GM23338 (cell line): ENCODE measurements around the gene CNPPD1. TPM values are rescaled to one million over a fixed set of nuclear protein-coding genes. Genes with fewer than 3 reads are reported as not detected.

Source experiments
- ATAC-seq: fragments of 200-7000 bp; cut with Tn5 transposase; 3 replicates; pipeline ENCODE4 v1.9.1; 2020
- DNase-seq: peaks from one replicate; pipeline ENCODE4 v3.0.0-alpha.2; 2015; ENCODE audit warnings: low spot score
- H2AFZ ChIP-seq: fragments of 200-600 bp; sonication (generic); 2 replicates; pipeline ENCODE4 v1.8.0; 2016; ENCODE audit warnings: antibody characterized with exemption, mild to moderate bottlenecking, moderate library complexity
- H3F3A ChIP-seq: fragments of 200-600 bp; sonication (generic); replicated peaks from 2 replicates; pipeline ENCODE4 v1.8.0; 2017; ENCODE audit warnings: antibody characterized with exemption, mixed run types, low read depth
- H3K27ac ChIP-seq: fragments of 200-600 bp; sonication (generic); 2 replicates; pipeline ENCODE4 v1.6.1; 2016; ENCODE audit warnings: low read depth
- H3K27me3 ChIP-seq: fragments of 200-600 bp; sonication (generic); 2 replicates; pipeline ENCODE4 v1.8.0; 2016; ENCODE audit warnings: mild to moderate bottlenecking, mixed run types, moderate library complexity; ENCODE audit not compliant: insufficient read depth
- H3K36me3 ChIP-seq: fragments of 200-600 bp; sonication (generic); 2 replicates; pipeline ENCODE4 v1.8.0; 2016; ENCODE audit warnings: mild to moderate bottlenecking; ENCODE audit not compliant: insufficient read depth
- H3K4me1 ChIP-seq: fragments of 200-600 bp; sonication (generic); 2 replicates; pipeline ENCODE4 v1.8.0; 2016; ENCODE audit warnings: mild to moderate bottlenecking, moderate library complexity; ENCODE audit not compliant: insufficient read depth
- H3K4me2 ChIP-seq: fragments of 200-600 bp; sonication (generic); 2 replicates; pipeline ENCODE4 v1.7.1; 2017; ENCODE audit warnings: mixed run types
- H3K4me3 ChIP-seq: fragments of 200-600 bp; sonication (generic); 2 replicates; pipeline ENCODE4 v1.6.1; 2016; ENCODE audit warnings: mixed run types
- H3K79me2 ChIP-seq: fragments of 200-600 bp; sonication (generic); replicated peaks from 2 replicates; pipeline ENCODE4 v1.8.0; 2017; ENCODE audit warnings: mild to moderate bottlenecking; ENCODE audit not compliant: insufficient read depth
- H3K9me2 ChIP-seq: fragments of 200-600 bp; sonication (generic); 2 replicates; pipeline ENCODE4 v1.8.0; 2017; ENCODE audit not compliant: insufficient read depth
- H4K20me1 ChIP-seq: fragments of 200-600 bp; sonication (generic); replicated peaks from 2 replicates; pipeline ENCODE4 v1.8.0; 2017; ENCODE audit warnings: mild to moderate bottlenecking; ENCODE audit not compliant: insufficient read depth
- H3K27ac Mint-ChIP-seq: 2 replicates; pipeline ENCODE4 v1.8.0; 2020; ENCODE audit warnings: inconsistent platforms, mild to moderate bottlenecking, moderate library complexity, mixed read lengths
- H3K27me3 Mint-ChIP-seq: 3 replicates; pipeline ENCODE4 v1.8.0; 2022; ENCODE audit warnings: low read depth, mild to moderate bottlenecking, moderate library complexity, mixed read lengths, inconsistent platforms; ENCODE audit not compliant: insufficient read depth, poor library complexity
- H3K36me3 Mint-ChIP-seq: 3 replicates; pipeline ENCODE4 v1.8.0; 2021; ENCODE audit warnings: low read depth, mild to moderate bottlenecking, inconsistent platforms, moderate library complexity, mixed read lengths
- H3K4me1 Mint-ChIP-seq: 3 replicates; pipeline ENCODE4 v1.8.0; 2020; ENCODE audit warnings: mild to moderate bottlenecking, inconsistent platforms, mixed read lengths
- H3K4me3 Mint-ChIP-seq: 3 replicates; pipeline ENCODE4 v1.8.0; 2021; ENCODE audit warnings: moderate library complexity, mild to moderate bottlenecking, inconsistent platforms, mixed read lengths
- H3K9me3 Mint-ChIP-seq: 3 replicates; pipeline ENCODE4 v1.8.0; 2020; ENCODE audit warnings: moderate library complexity, mild to moderate bottlenecking, inconsistent platforms, mixed read lengths
- EZH2 ChIP-seq: fragments of 200-600 bp; sonication (generic); IDR thresholded peaks from one replicate; pipeline ENCODE4 v1.8.0; 2017; ENCODE audit warnings: antibody characterized with exemption, mild to moderate bottlenecking, low read depth; ENCODE audit not compliant: unreplicated experiment
- JUNB ChIP-seq: IDR thresholded peaks from one replicate; pipeline ENCODE4 v1.6.1; 2016; ENCODE audit warnings: antibody characterized with exemption; ENCODE audit not compliant: unreplicated experiment
- POLR2AphosphoS5 ChIP-seq: IDR thresholded peaks from 2 replicates; pipeline ENCODE4 v1.6.1; 2016; ENCODE audit warnings: antibody characterized with exemption, low read depth
- STAT1 ChIP-seq: IDR thresholded peaks from one replicate; pipeline ENCODE4 v1.6.1; 2016; ENCODE audit warnings: antibody characterized with exemption; ENCODE audit not compliant: unreplicated experiment
- ZNF331 ChIP-seq: fragments of 250-450 bp; sonication (Bioruptor Pico); IDR thresholded peaks from 2 replicates; pipeline ENCODE4 v1.5.0; 2020; ENCODE audit warnings: low read depth, mild to moderate bottlenecking, moderate library complexity
- polyA plus RNA-seq: library from polyadenylated mRNA; unstranded; fragments of >200 nt; fragmentation: Nextera tagmentation; extraction: Ambion mirVana; gene quantifications from 2 replicates; pipeline ENCODE4 v1.2.1, GENCODE V29; 2016
- total RNA-seq: library from RNA; depleted of rRNA; stranded (reverse); fragments of >200 nt; shearing (Covaris generic); gene quantifications from 2 replicates; pipeline ENCODE4 v1.2.3, GENCODE V29; 2014
- TF ChIP-seq, protein P1 (sequence below), 2 experiments: fragments of 200-600 bp in 1 of 2; sonication (generic) in 1 of 2; conservative IDR thresholded peaks; 2 replicates each; pipeline versions ENCODE4 v1.5.1 to v1.6.1; 2016 to 2017; ENCODE audit warnings: antibody characterized with exemption in 2 of 2, low read depth in 2 of 2, mild to moderate bottlenecking in 2 of 2, moderate library complexity in 1 of 2
- TF ChIP-seq, protein P2 (sequence below): IDR thresholded peaks from one replicate; pipeline ENCODE4 v1.6.1; 2018; ENCODE audit warnings: antibody characterized with exemption; ENCODE audit not compliant: unreplicated experiment

CNPPD1 gene
- total and polyA plus RNA-seq, 2 experiments from 2014 or later: 18.0 to 18.2 TPM

DNA sequence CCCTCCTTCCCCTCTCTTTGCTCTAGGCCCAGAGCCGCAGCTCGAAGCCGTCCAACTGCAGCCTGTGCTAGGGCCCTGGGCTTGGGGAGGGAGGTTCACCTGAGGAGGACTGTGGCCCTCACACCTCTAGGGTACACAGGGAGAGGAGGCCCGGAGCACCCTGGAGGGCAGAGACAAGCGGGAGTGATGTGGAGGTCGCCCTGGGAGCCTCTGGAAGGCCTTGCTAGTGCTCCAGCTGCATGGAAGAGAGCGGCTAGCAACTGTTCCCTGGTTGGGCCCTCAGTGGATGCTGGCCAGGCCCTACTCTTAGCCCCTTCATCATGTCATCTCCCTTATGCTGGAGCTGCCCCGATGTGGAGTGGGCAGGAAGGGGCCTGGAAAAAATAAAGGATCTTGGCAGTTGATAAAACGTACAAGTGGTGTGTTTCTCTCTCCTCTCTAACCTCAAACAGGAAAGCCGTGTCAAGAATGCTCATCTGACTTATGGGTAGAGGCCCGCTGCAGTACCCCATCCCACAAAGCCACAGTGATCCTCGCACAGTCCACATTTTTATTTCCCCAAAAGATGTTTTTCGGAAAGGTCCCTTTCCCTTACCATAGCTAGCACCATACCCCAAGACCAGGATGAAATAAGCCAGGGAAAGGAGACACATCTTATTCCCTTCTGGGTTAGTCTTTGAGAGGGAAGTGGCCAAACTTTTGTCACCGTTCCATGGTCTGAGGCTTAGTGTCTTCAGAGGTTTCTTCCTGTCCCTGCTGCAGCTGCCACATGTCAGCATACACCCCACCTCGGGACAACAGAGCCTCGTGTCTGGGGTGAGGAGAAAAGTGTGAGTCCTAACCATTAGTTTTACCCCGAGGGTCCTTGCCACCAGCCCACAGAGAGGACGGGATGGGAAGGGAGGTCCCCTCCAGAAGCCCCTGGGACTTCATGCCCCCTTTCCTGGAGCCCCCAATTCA is 32.8 kb upstream of the CNPPD1 start:
- ATAC-seq (no peak), DNase-seq (no peak)
- TF ChIP-seq STAT1 (no peak), POLR2AphosphoS5 (no peak; the same call in 1 of the 2 replicates), EZH2 (no peak), JUNB (no peak)
- H3K9me2 ChIP-seq: no peaks in the 10 kb centered on the region
- H3K27ac ChIP-seq: no peak overlapping the region
- peaks cover 15% of the 10 kb centered on the region; the same call in 1 of the 2 replicates for H3F3A ChIP-seq
- H3K36me3 ChIP-seq: no peaks in the 10 kb centered on the region; the same call in 1 of the 2 replicates
- H3K27me3 ChIP-seq: no peaks in the 10 kb centered on the region
- Mint-ChIP-seq H3K9me3 (peaks cover under 1% of the 10 kb centered on the region; the same call in 1 of the 3 replicates), H3K27ac (no peak overlapping the region), H3K4me1 (peaks cover 13% of the 10 kb centered on the region; the same call in 2 of the 3 replicates), H3K36me3 (peaks cover 51% of the 10 kb centered on the region), H3K27me3 (peaks cover 14% of the 10 kb centered on the region), H3K4me3 (no peak overlapping the region; the same call in 2 of the 3 replicates)
- H4K20me1 ChIP-seq: no peaks in the 10 kb centered on the region; the same call in 1 of the 2 replicates
- no peaks in the 10 kb centered on the region for H3K79me2 ChIP-seq
- no peak overlapping the region for H3K4me3 ChIP-seq
- no peak overlapping the region for H2AFZ ChIP-seq
- peaks cover 15% of the 10 kb centered on the region for H3K4me1 ChIP-seq
- no peak overlapping the region for H3K4me2 ChIP-seq

DNA sequence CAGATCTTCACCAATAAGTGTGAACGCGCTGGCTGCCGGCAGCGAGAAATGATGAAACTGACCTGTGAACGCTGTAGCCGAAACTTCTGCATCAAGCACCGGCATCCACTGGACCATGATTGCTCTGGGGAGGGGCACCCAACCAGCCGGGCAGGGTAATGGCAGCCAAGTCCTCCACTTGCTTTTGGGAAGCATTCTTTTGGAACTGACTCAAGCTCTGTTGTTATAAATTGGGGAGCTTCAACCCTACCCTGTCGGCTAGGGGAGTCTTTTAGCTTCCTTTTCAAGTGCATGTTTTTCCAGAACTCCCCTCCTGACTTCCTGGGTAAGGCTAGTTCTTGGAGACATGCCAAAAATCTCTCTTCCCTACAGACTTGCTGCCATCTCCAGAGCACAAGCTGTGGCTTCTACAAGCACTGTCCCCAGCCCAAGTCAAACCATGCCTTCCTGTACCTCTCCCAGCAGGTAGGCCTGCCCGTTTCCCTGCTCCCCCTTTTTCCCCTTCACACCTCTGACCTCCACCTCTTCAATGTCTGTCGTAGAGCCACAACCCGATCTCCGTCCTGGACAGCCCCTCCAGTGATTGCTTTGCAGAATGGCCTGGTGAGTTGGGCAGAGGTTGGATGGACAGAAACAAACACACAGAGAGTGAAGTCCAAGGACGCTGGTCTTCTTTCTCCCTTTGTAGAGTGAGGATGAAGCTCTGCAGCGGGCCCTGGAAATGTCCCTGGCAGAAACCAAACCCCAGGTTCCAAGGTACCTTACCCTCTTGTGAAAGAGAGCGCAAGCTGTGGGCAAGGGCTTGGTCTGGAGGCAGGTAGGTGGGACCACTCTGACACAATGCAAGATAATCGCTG is 31.4 kb upstream of the CNPPD1 start:
- H3K4me1 Mint-ChIP-seq: peaks cover 13% of the 10 kb centered on the region; the same call in 2 of the 3 replicates
- peaks cover 13% of the 10 kb centered on the region for H3K27me3 Mint-ChIP-seq
- H3K27ac Mint-ChIP-seq: no peak overlapping the region
- H3K27me3 ChIP-seq: no peaks in the 10 kb centered on the region
- no peak overlapping the region; the same call in 1 of the 2 replicates for H3K27ac ChIP-seq
- ATAC-seq (no peak), DNase-seq (no peak)
- H3K4me1 ChIP-seq: peaks cover 15% of the 10 kb centered on the region
- no peaks in the 10 kb centered on the region for H3K79me2 ChIP-seq
- no peaks in the 10 kb centered on the region; the same call in 1 of the 2 replicates for H3K36me3 ChIP-seq
- peak overlapping the region; percentile 84; the same call in 1 of the 2 replicates for H3K4me3 ChIP-seq
- no peaks in the 10 kb centered on the region; the same call in 1 of the 2 replicates for H4K20me1 ChIP-seq
- no peak overlapping the region for H2AFZ ChIP-seq
- peaks cover 15% of the 10 kb centered on the region; the same call in 1 of the 2 replicates for H3F3A ChIP-seq
- H3K4me3 Mint-ChIP-seq: peak overlapping the region; percentile 88
- peaks cover 40% of the 10 kb centered on the region for H3K36me3 Mint-ChIP-seq
- peaks cover 2% of the 10 kb centered on the region; the same call in 1 of the 3 replicates for H3K9me3 Mint-ChIP-seq
- no peaks in the 10 kb centered on the region for H3K9me2 ChIP-seq
- H3K4me2 ChIP-seq: peak overlapping the region; percentile 96; the same call in 1 of the 2 replicates
- TF ChIP-seq, protein P1, sequence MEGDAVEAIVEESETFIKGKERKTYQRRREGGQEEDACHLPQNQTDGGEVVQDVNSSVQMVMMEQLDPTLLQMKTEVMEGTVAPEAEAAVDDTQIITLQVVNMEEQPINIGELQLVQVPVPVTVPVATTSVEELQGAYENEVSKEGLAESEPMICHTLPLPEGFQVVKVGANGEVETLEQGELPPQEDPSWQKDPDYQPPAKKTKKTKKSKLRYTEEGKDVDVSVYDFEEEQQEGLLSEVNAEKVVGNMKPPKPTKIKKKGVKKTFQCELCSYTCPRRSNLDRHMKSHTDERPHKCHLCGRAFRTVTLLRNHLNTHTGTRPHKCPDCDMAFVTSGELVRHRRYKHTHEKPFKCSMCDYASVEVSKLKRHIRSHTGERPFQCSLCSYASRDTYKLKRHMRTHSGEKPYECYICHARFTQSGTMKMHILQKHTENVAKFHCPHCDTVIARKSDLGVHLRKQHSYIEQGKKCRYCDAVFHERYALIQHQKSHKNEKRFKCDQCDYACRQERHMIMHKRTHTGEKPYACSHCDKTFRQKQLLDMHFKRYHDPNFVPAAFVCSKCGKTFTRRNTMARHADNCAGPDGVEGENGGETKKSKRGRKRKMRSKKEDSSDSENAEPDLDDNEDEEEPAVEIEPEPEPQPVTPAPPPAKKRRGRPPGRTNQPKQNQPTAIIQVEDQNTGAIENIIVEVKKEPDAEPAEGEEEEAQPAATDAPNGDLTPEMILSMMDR (conservative IDR thresholded peaks at IDR 0.05; ENCODE audit: low read depth in 2 of 2): no peak
- TF ChIP-seq ZNF331 (CRISPR knock-in tag): no peak
- TF ChIP-seq, protein P2, sequence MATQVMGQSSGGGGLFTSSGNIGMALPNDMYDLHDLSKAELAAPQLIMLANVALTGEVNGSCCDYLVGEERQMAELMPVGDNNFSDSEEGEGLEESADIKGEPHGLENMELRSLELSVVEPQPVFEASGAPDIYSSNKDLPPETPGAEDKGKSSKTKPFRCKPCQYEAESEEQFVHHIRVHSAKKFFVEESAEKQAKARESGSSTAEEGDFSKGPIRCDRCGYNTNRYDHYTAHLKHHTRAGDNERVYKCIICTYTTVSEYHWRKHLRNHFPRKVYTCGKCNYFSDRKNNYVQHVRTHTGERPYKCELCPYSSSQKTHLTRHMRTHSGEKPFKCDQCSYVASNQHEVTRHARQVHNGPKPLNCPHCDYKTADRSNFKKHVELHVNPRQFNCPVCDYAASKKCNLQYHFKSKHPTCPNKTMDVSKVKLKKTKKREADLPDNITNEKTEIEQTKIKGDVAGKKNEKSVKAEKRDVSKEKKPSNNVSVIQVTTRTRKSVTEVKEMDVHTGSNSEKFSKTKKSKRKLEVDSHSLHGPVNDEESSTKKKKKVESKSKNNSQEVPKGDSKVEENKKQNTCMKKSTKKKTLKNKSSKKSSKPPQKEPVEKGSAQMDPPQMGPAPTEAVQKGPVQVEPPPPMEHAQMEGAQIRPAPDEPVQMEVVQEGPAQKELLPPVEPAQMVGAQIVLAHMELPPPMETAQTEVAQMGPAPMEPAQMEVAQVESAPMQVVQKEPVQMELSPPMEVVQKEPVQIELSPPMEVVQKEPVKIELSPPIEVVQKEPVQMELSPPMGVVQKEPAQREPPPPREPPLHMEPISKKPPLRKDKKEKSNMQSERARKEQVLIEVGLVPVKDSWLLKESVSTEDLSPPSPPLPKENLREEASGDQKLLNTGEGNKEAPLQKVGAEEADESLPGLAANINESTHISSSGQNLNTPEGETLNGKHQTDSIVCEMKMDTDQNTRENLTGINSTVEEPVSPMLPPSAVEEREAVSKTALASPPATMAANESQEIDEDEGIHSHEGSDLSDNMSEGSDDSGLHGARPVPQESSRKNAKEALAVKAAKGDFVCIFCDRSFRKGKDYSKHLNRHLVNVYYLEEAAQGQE: no peak
